ENCODE results near the gene NTRK1. TPM values are rescaled to one million over a fixed set of nuclear protein-coding genes. Genes with fewer than 3 reads are reported as not detected.
A peak's percentile ranks its signal among the peaks of the same experiment; 100 is the strongest.

The NTRK1 gene
- total and polyA plus RNA-seq, 3 donors from 2014 or later, result 4.7 to 38.8 (median 14.6) TPM

- H3K4me3 ChIP-seq, result no peak overlapping the region
- TF ChIP-seq, protein P1, sequence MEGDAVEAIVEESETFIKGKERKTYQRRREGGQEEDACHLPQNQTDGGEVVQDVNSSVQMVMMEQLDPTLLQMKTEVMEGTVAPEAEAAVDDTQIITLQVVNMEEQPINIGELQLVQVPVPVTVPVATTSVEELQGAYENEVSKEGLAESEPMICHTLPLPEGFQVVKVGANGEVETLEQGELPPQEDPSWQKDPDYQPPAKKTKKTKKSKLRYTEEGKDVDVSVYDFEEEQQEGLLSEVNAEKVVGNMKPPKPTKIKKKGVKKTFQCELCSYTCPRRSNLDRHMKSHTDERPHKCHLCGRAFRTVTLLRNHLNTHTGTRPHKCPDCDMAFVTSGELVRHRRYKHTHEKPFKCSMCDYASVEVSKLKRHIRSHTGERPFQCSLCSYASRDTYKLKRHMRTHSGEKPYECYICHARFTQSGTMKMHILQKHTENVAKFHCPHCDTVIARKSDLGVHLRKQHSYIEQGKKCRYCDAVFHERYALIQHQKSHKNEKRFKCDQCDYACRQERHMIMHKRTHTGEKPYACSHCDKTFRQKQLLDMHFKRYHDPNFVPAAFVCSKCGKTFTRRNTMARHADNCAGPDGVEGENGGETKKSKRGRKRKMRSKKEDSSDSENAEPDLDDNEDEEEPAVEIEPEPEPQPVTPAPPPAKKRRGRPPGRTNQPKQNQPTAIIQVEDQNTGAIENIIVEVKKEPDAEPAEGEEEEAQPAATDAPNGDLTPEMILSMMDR (IDR thresholded peaks at IDR 0.05), result no peak
- TF ChIP-seq POLR2A (IDR thresholded peaks at IDR 0.05), result no peak
- 57 to 78% methylated on average over 1 to 3 of the region's 3 CpGs for WGBS, 2 donors
- H3K27me3 ChIP-seq, result no peaks in the 10 kb centered on the region
- intact Hi-C loops (cut with DNase I; ENCODE audit: low total_unique reads), result no loop called here
- peaks cover 36% of the 10 kb centered on the region for H3K4me1 ChIP-seq
- H3K36me3 ChIP-seq (ENCODE audit: low read depth, missing control alignments), result no peaks in the 10 kb centered on the region
- H3K9me3 ChIP-seq, result no peaks in the 10 kb centered on the region
- no peak overlapping the region for H3K27ac ChIP-seq
- no peak for DNase-seq
Measured at GRCh38 chr1:156857532-156857931, 3.1 kb upstream of the NTRK1 start.

GRCh38 chr1:156858555-156858956 is 2.1 kb upstream of the NTRK1 start:
- TF ChIP-seq POLR2A (IDR thresholded peaks at IDR 0.05), result no peak
- TF ChIP-seq, protein P1 (IDR thresholded peaks at IDR 0.05), result no peak
- peak; percentile 84 for DNase-seq
- Histone ChIP-seq H3K36me3 (ENCODE audit: low read depth, missing control alignments) (no peaks in the 10 kb centered on the region), H3K4me1 (peaks cover 35% of the 10 kb centered on the region), H3K9me3 (no peaks in the 10 kb centered on the region), H3K27me3 (no peaks in the 10 kb centered on the region), H3K27ac (no peak overlapping the region), H3K4me3 (peak overlapping the region in 1 of 2 donors; percentile 45)
- 13 to 25% methylated on average over 5 of the region's 5 CpGs for WGBS, 2 donors
- intact Hi-C loops (cut with DNase I; ENCODE audit: low total_unique reads), result no loop called here

DNA sequence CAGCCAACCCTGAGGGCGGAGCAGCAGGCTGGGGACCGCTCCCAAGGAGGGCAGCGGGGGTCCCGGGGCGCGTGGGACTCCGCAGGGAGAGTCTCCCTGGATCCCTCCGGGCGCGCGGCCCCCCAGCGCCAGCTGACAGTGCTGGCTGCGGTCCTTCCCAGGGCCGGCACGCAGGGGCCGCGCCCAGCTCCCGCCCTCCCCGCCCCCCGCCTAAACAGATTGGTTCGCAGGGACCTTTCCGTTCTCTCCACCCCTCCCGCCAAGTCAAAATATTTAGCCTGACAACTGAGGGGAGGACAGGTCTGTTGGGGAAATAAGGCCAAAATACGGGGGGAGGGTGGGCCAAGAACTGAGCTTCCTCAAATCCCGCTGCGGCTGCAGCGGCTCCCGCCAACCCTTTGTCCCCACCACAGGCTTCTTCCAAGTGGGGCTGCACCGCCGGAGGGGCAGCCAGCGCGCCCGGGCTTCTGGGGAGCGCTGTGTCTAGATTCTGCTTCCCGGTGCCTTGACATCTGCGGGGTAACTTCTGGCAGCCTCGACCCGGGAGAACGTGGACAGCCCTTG is 1.6 kb upstream of the NTRK1 start, which contains the start of gene INSRR:
INSRR (minus strand) TSS at position 159 of the 564 bp plus-strand sequence. CDS start 496 bp downstream, outside the sequence.
- H3K36me3 ChIP-seq (ENCODE audit: low read depth, missing control alignments), result no peaks in the 10 kb centered on the region
- no peaks in the 10 kb centered on the region for H3K27me3 ChIP-seq
- H3K27ac ChIP-seq, result no peak within 1 kb of the TSS
- intact Hi-C loops (cut with DNase I; ENCODE audit: low total_unique reads), result no loop called here
- peak within 1 kb of the TSS in 1 of 2 donors; percentile 45 for H3K4me3 ChIP-seq
- WGBS, 2 donors, result 2 to 3% methylated on average over 23 to 37 of the region's 39 CpGs
- no peak for DNase-seq
- no peak for TF ChIP-seq POLR2A (IDR thresholded peaks at IDR 0.05)
- TF ChIP-seq, protein P1 (IDR thresholded peaks at IDR 0.05), result no peak
- no peaks in the 10 kb centered on the region for H3K9me3 ChIP-seq
- peaks cover 38% of the 10 kb centered on the region for H3K4me1 ChIP-seq

GRCh38 chr1:156859523-156860112 is 1.0 kb upstream of the NTRK1 start:
- intact Hi-C loops (cut with DNase I; ENCODE audit: low total_unique reads), result no loop called here
- no peak for TF ChIP-seq POLR2A (IDR thresholded peaks at IDR 0.05)
- TF ChIP-seq, protein P1 (IDR thresholded peaks at IDR 0.05), result no peak
- Histone ChIP-seq H3K27me3 (no peaks in the 10 kb centered on the region), H3K9me3 (no peaks in the 10 kb centered on the region), H3K4me1 (peaks cover 38% of the 10 kb centered on the region), H3K36me3 (ENCODE audit: low read depth, missing control alignments) (no peaks in the 10 kb centered on the region), H3K27ac (no peak overlapping the region), H3K4me3 (peak overlapping the region in 1 of 2 donors; percentile 45)
- DNase-seq, result no peak
- 0 to 3% methylated on average over 17 to 26 of the region's 33 CpGs for WGBS, 2 donors

Data from testis (tissue), 3 donors.